Left ventricle myocardium inferior (tissue), 1 donor: ENCODE measurements around the gene ZFYVE27. TPM values are rescaled to one million over a fixed set of nuclear protein-coding genes. Genes with fewer than 3 reads are reported as not detected.

Experiments used
- DNase-seq: peaks from one replicate; pipeline ENCODE4 v3.0.0-alpha.2; 2020
- H3K27ac ChIP-seq: fragments of 200-600 bp; replicated peaks from 2 replicates; pipeline ENCODE4 v1.8.0; 2021
- H3K27me3 ChIP-seq: fragments of 200-600 bp; 2 replicates; pipeline ENCODE4 v1.8.0; 2021; ENCODE audit warnings: low read depth
- H3K36me3 ChIP-seq: fragments of 200-600 bp; 2 replicates; pipeline ENCODE4 v1.8.0; 2021
- H3K4me1 ChIP-seq: fragments of 200-600 bp; 2 replicates; pipeline ENCODE4 v1.8.0; 2021
- H3K4me3 ChIP-seq: fragments of 200-600 bp; 2 replicates; pipeline ENCODE4 v1.8.0; 2021; ENCODE audit warnings: mild to moderate bottlenecking, moderate library complexity
- H3K9me3 ChIP-seq: fragments of 200-600 bp; replicated peaks from 2 replicates; pipeline ENCODE4 v1.8.0; 2021
- intact Hi-C: fragments of 100-400 bp; cut with micrococcal nuclease; formaldehyde crosslinking; loops from one replicate; pipeline ENCODE4 v1.11.0; 2022
- total RNA-seq: library from RNA; stranded (reverse); fragmentation: NEBNext Ultra II Directional; extraction: Animal tissue kit (Norgen Biotek cat#: 25700); gene quantifications from one replicate; pipeline ENCODE4 v1.2.1, GENCODE V29; 2021
- TF ChIP-seq, protein P1 (sequence below): fragments of 200-600 bp; IDR thresholded peaks from 2 replicates; pipeline ENCODE4 v1.8.0; 2021; ENCODE audit warnings: antibody characterized with exemption, mild to moderate bottlenecking, borderline replicate concordance
- donor health status: DM: no; HTN: yes; CAD: no; lungs with severe emphysema.

The ZFYVE27 gene
- total RNA-seq, 1 donor from 2014 or later, result 13.2 TPM

DNA sequence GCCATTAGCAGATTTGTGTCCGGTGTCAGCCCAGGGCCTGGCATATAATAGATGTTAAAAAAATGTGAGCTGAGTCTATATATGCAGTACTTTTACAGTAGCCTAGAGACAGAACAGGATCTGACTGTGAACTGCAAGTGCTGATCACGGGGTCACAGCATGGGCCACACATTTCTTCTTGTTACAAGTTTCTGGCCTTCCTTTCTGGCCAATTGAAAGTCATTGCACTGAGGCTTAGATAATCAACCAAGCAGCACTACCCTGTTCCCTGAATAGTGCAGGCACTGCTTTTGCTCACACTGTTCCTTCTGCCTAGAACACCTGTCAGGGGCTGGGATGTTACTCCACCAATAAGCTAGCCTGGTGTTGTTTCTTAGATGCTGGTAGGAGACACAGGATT, 28.8 kb upstream of the ZFYVE27 start:
- Histone ChIP-seq H3K36me3 (no peaks in the 10 kb centered on the region), H3K4me3 (no peak overlapping the region), H3K9me3 (no peaks in the 10 kb centered on the region), H3K27me3 (no peaks in the 10 kb centered on the region), H3K27ac (no peak overlapping the region), H3K4me1 (peaks cover 17% of the 10 kb centered on the region)
- DNase-seq, result no peak
- TF ChIP-seq, protein P1, sequence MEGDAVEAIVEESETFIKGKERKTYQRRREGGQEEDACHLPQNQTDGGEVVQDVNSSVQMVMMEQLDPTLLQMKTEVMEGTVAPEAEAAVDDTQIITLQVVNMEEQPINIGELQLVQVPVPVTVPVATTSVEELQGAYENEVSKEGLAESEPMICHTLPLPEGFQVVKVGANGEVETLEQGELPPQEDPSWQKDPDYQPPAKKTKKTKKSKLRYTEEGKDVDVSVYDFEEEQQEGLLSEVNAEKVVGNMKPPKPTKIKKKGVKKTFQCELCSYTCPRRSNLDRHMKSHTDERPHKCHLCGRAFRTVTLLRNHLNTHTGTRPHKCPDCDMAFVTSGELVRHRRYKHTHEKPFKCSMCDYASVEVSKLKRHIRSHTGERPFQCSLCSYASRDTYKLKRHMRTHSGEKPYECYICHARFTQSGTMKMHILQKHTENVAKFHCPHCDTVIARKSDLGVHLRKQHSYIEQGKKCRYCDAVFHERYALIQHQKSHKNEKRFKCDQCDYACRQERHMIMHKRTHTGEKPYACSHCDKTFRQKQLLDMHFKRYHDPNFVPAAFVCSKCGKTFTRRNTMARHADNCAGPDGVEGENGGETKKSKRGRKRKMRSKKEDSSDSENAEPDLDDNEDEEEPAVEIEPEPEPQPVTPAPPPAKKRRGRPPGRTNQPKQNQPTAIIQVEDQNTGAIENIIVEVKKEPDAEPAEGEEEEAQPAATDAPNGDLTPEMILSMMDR, result no peak
- intact Hi-C loops, result no loop called here

GRCh38 chr10:97708976-97709946, 27.7 kb upstream of the ZFYVE27 start:
- Histone ChIP-seq H3K4me3 (no peak overlapping the region), H3K27me3 (no peaks in the 10 kb centered on the region), H3K27ac (no peak overlapping the region), H3K4me1 (peaks cover 26% of the 10 kb centered on the region), H3K9me3 (no peaks in the 10 kb centered on the region), H3K36me3 (no peaks in the 10 kb centered on the region)
- DNase-seq, result peak; percentile 59
- TF ChIP-seq, protein P1, result peak; percentile 79
- intact Hi-C loops, result no loop called here

- DNase-seq, result no peak
- intact Hi-C loops, result no loop called here
- Histone ChIP-seq H3K27ac (peak overlapping the region; percentile 96), H3K36me3 (no peaks in the 10 kb centered on the region), H3K9me3 (no peaks in the 10 kb centered on the region), H3K27me3 (no peaks in the 10 kb centered on the region), H3K4me3 (no peak overlapping the region), H3K4me1 (peaks cover 52% of the 10 kb centered on the region)
- TF ChIP-seq, protein P1, result no peak
Measured at GRCh38 chr10:97711640-97712572, 25.0 kb upstream of the ZFYVE27 start.

GRCh38 chr10:97713339-97713825, 23.5 kb upstream of the ZFYVE27 start, which contains the start of gene MARVELD1:
MARVELD1 (plus strand) TSS chr10:97713730; CDS start chr10:97713877, 147 bp downstream.
- peak within 1 kb of the TSS; percentile 96 for H3K27ac ChIP-seq
- TF ChIP-seq, protein P1, result no peak
- no peaks in the 10 kb centered on the region for H3K27me3 ChIP-seq
- no peaks in the 10 kb centered on the region for H3K36me3 ChIP-seq
- intact Hi-C loops, result no loop called here
- H3K4me1 ChIP-seq, result peaks cover 64% of the 10 kb centered on the region
- H3K4me3 ChIP-seq, result peak within 1 kb of the TSS; percentile 86
- no peaks in the 10 kb centered on the region for H3K9me3 ChIP-seq
- DNase-seq, result peak; percentile 82

DNA sequence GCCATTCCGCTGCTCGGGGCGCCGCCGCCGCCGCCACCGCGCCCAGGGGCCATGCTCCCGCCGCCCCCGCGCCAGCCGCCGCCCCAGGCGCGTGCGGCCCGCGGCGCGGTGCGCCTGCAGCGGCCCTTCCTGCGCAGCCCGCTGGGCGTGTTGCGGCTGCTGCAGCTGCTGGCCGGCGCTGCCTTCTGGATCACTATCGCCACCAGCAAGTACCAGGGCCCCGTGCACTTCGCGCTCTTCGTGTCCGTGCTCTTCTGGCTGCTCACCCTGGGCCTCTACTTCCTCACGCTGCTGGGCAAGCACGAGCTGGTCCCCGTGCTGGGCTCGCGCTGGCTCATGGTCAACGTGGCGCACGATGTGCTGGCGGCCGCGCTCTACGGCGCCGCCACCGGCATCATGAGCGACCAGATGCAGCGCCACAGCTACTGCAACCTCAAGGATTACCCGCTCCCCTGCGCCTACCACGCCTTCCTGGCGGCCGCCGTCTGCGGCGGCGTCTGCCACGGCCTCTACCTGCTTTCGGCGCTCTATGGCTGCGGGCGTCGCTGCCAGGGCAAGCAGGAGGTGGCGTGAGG, 23.0 kb upstream of the ZFYVE27 start:
- TF ChIP-seq, protein P1, result peak; percentile 31
- peaks cover 69% of the 10 kb centered on the region for H3K4me1 ChIP-seq
- peak; percentile 75 for DNase-seq
- intact Hi-C loops, result no loop called here
- H3K27ac ChIP-seq, result peak overlapping the region; percentile 96
- no peaks in the 10 kb centered on the region for H3K9me3 ChIP-seq
- no peaks in the 10 kb centered on the region for H3K27me3 ChIP-seq
- H3K36me3 ChIP-seq, result no peaks in the 10 kb centered on the region
- H3K4me3 ChIP-seq, result peak overlapping the region; percentile 86
